Activated CD4-positive, alpha-beta memory T cell treated with anti-CD3 and anti-CD28 coated beads, Interleukin-2, amount 10 ng/mL, durations not matched to agents 7 days and 5 days (primary cell): ENCODE measurements around the gene ASTL. TPM values are rescaled to one million over a fixed set of nuclear protein-coding genes. Genes with fewer than 3 reads are reported as not detected.

ENCODE experiments used
- CTCF ChIA-PET: fragments of 350-600 bp; sonication (Branson Sonifier 250); formaldehyde crosslinking; loops from one replicate; lab custom pipeline; 2021; ENCODE audit warnings: antibody characterized with exemption, inconsistent platforms; lab: Charles Lee
- POLR2A ChIA-PET: fragments of 350-600 bp; sonication (Branson Sonifier 250); formaldehyde crosslinking; loops from one replicate; lab custom pipeline; 2021; ENCODE audit warnings: antibody characterized with exemption; lab: Charles Lee
- DNase-seq: peaks from one replicate; pipeline ENCODE4 v3.0.0-alpha.2; 2020
- H3K27ac Mint-ChIP-seq: one replicate; pipeline ENCODE4 v1.8.0; 2021; ENCODE audit warnings: mild to moderate bottlenecking, mixed read lengths
- H3K27me3 Mint-ChIP-seq: one replicate; pipeline ENCODE4 v1.8.0; 2021; ENCODE audit warnings: mixed read lengths
- H3K36me3 Mint-ChIP-seq: one replicate; pipeline ENCODE4 v1.8.0; 2021; ENCODE audit warnings: low read depth, mixed read lengths
- H3K4me1 Mint-ChIP-seq: one replicate; pipeline ENCODE4 v1.8.0; 2021; ENCODE audit warnings: mixed read lengths
- H3K4me3 Mint-ChIP-seq: one replicate; pipeline ENCODE4 v1.8.0; 2021; ENCODE audit warnings: mild to moderate bottlenecking, mixed read lengths
- H3K9me3 Mint-ChIP-seq: one replicate; pipeline ENCODE4 v1.8.0; 2021; ENCODE audit warnings: mixed read lengths
- total RNA-seq, 2 experiments: library from RNA; stranded (reverse); gene quantifications; one replicate each; pipeline ENCODE4 v1.2.3, GENCODE V29; 2021

ASTL gene
- total RNA-seq, 2 experiments from 2014 or later: 0.25 to 0.53 TPM

GRCh38 chr2:96150007-96150640 is 11.8 kb upstream of the ASTL start:
- ChIA-PET CTCF (no interaction called here), POLR2A (interaction anchor here (1.5 to 2.2 kb wide), 2 partner anchors 9 to 14 kb away, joined by 6 to 10 read pairs; no protein-coding TSS in a partner anchor)
- Mint-ChIP-seq H3K9me3 (no peaks in the 10 kb centered on the region), H3K36me3 (no peaks in the 10 kb centered on the region), H3K27ac (no peak overlapping the region), H3K4me3 (no peak overlapping the region), H3K4me1 (peaks cover 58% of the 10 kb centered on the region), H3K27me3 (no peaks in the 10 kb centered on the region)
- no peak for DNase-seq

- DNase-seq: peak; percentile 95
- Mint-ChIP-seq H3K27me3 (no peaks in the 10 kb centered on the region), H3K27ac (peak overlapping the region; percentile 79), H3K36me3 (peaks cover 8% of the 10 kb centered on the region), H3K4me1 (peaks cover 68% of the 10 kb centered on the region), H3K4me3 (peak overlapping the region; percentile 36), H3K9me3 (no peaks in the 10 kb centered on the region)
- ChIA-PET CTCF (interaction anchor here (0.6 to 13.4 kb wide), 8 partner anchors 8 to 126 kb away, joined by 3 to 323 read pairs (median 4); partner anchors contain the start of genes ADRA2B and ASTL), POLR2A (interaction anchor here (1.5 to 7.5 kb wide), 4 partner anchors 10 to 25 kb away, joined by 4 to 91 read pairs (median 58); no protein-coding TSS in a partner anchor)
Observed at GRCh38 chr2:96148410-96149217, 10.3 kb upstream of the ASTL start.

- peaks cover 13% of the 10 kb centered on the region for H3K36me3 Mint-ChIP-seq
- no peaks in the 10 kb centered on the region for H3K27me3 Mint-ChIP-seq
- peaks cover 75% of the 10 kb centered on the region for H3K4me1 Mint-ChIP-seq
- DNase-seq: no peak
- peak overlapping the region; percentile 36 for H3K4me3 Mint-ChIP-seq
- H3K9me3 Mint-ChIP-seq: no peaks in the 10 kb centered on the region
- H3K27ac Mint-ChIP-seq: peak overlapping the region; percentile 95
- ChIA-PET CTCF (interaction anchor here (1.0 to 13.4 kb wide), 8 partner anchors 9 to 153 kb away, joined by 3 to 323 read pairs (median 4); partner anchors contain the start of genes ADRA2B and ASTL), POLR2A (interaction anchor here (1.1 to 7.5 kb wide), 7 partner anchors 9 to 56 kb away, joined by 4 to 91 read pairs (median 6); no protein-coding TSS in a partner anchor)
Observed at GRCh38 chr2:96147593-96148201, 9.4 kb upstream of the ASTL start.

GRCh38 chr2:96146881-96147592 is 8.7 kb upstream of the ASTL start:
- POLR2A ChIA-PET: interaction anchor here (1.0 to 7.5 kb wide), 9 partner anchors 9 to 62 kb away, joined by 3 to 91 read pairs (median 6); partner anchors contain the start of gene STARD7
- CTCF ChIA-PET: interaction anchor here (1.1 to 13.4 kb wide), 5 partner anchors 8 to 153 kb away, joined by 3 to 323 read pairs (median 4); partner anchors contain the start of gene ASTL
- H3K4me1 Mint-ChIP-seq: peaks cover 80% of the 10 kb centered on the region
- H3K27me3 Mint-ChIP-seq: no peaks in the 10 kb centered on the region
- H3K4me3 Mint-ChIP-seq: peak overlapping the region; percentile 73
- no peak for DNase-seq
- H3K27ac Mint-ChIP-seq: peak overlapping the region; percentile 95
- no peaks in the 10 kb centered on the region for H3K9me3 Mint-ChIP-seq
- H3K36me3 Mint-ChIP-seq: peaks cover 13% of the 10 kb centered on the region

- Mint-ChIP-seq H3K27ac (peak overlapping the region; percentile 95), H3K9me3 (no peaks in the 10 kb centered on the region), H3K4me1 (peaks cover 76% of the 10 kb centered on the region), H3K27me3 (no peaks in the 10 kb centered on the region), H3K4me3 (peak overlapping the region; percentile 73), H3K36me3 (peaks cover 13% of the 10 kb centered on the region)
- ChIA-PET CTCF (interaction anchor here (13.4 kb wide), 1 partner anchor 29 kb away, joined by 323 read pairs; no protein-coding TSS in a partner anchor), POLR2A (interaction anchor here (0.6 to 7.5 kb wide), 10 partner anchors 9 to 809 kb away, joined by 3 to 91 read pairs (median 6); partner anchors contain the start of gene STARD7)
- peak; percentile 87 for DNase-seq
Observed at GRCh38 chr2:96146153-96146880, 8.0 kb upstream of the ASTL start.

GRCh38 chr2:96145848-96146152 is 7.5 kb upstream of the ASTL start:
- H3K36me3 Mint-ChIP-seq: peaks cover 13% of the 10 kb centered on the region
- no peaks in the 10 kb centered on the region for H3K27me3 Mint-ChIP-seq
- peaks cover 71% of the 10 kb centered on the region for H3K4me1 Mint-ChIP-seq
- ChIA-PET POLR2A (interaction anchor here (0.6 to 7.5 kb wide), 8 partner anchors 12 to 809 kb away, joined by 3 to 91 read pairs (median 16); partner anchors contain the start of gene STARD7), CTCF (interaction anchor here (13.4 kb wide), 1 partner anchor 29 kb away, joined by 323 read pairs; no protein-coding TSS in a partner anchor)
- H3K9me3 Mint-ChIP-seq: no peaks in the 10 kb centered on the region
- peak overlapping the region; percentile 73 for H3K4me3 Mint-ChIP-seq
- peak overlapping the region; percentile 95 for H3K27ac Mint-ChIP-seq
- peak; percentile 39 for DNase-seq

- POLR2A ChIA-PET: interaction anchor here (0.8 to 7.5 kb wide), 8 partner anchors 13 to 121 kb away, joined by 3 to 91 read pairs (median 16); partner anchors contain the start of genes ADRA2B and STARD7
- Mint-ChIP-seq H3K9me3 (no peaks in the 10 kb centered on the region), H3K36me3 (peaks cover 13% of the 10 kb centered on the region), H3K27me3 (no peaks in the 10 kb centered on the region), H3K27ac (peak within 1 kb of the TSS; percentile 95), H3K4me1 (peaks cover 67% of the 10 kb centered on the region), H3K4me3 (peak within 1 kb of the TSS; percentile 88)
- CTCF ChIA-PET: interaction anchor here (13.4 kb wide), 1 partner anchor 30 kb away, joined by 323 read pairs; no protein-coding TSS in a partner anchor
- DNase-seq: peak; percentile 90
Observed at GRCh38 chr2:96145036-96145847, 6.9 kb upstream of the ASTL start, which contains the start of gene DUSP2. Gene DUSP2 (minus strand): TSS chr2:96145440. CDS start chr2:96145354, 86 bp downstream.

GRCh38 chr2:96144481-96145035 is 6.3 kb upstream of the ASTL start:
- Mint-ChIP-seq H3K4me1 (peaks cover 67% of the 10 kb centered on the region), H3K36me3 (peaks cover 13% of the 10 kb centered on the region), H3K27me3 (no peaks in the 10 kb centered on the region), H3K4me3 (peak overlapping the region; percentile 88), H3K9me3 (no peaks in the 10 kb centered on the region), H3K27ac (peak overlapping the region; percentile 85)
- ChIA-PET POLR2A (interaction anchor here (0.8 to 7.5 kb wide), 8 partner anchors 14 to 122 kb away, joined by 3 to 91 read pairs (median 16); partner anchors contain the start of genes ADRA2B and STARD7), CTCF (interaction anchor here (0.9 to 13.4 kb wide), 3 partner anchors 31 to 152 kb away, joined by 3 to 323 read pairs (median 5); no protein-coding TSS in a partner anchor)
- peak; percentile 49 for DNase-seq

GRCh38 chr2:96143848-96144480 is 5.7 kb upstream of the ASTL start:
- Mint-ChIP-seq H3K9me3 (no peaks in the 10 kb centered on the region), H3K36me3 (peaks cover 13% of the 10 kb centered on the region), H3K27me3 (no peaks in the 10 kb centered on the region), H3K27ac (peak overlapping the region; percentile 85), H3K4me3 (peak overlapping the region; percentile 88), H3K4me1 (peaks cover 63% of the 10 kb centered on the region)
- ChIA-PET CTCF (interaction anchor here (0.8 to 13.4 kb wide), 7 partner anchors 11 to 191 kb away, joined by 3 to 323 read pairs (median 3); partner anchors contain the start of gene NCAPH), POLR2A (interaction anchor here (1.0 to 7.5 kb wide), 8 partner anchors 11 to 65 kb away, joined by 4 to 91 read pairs (median 17); partner anchors contain the start of genes ADRA2B and STARD7)
- peak; percentile 41 for DNase-seq
